GM19239 (cell line): Measurements from ENCODE around the gene CFAP210.
"Not testable (repeated sequence)": the region's sequence is repeated elsewhere in the genome, so short reads cannot be mapped to it uniquely, and the experiment has no call there.

Experiments used
- DNase-seq: peaks from one replicate; pipeline ENCODE4 v3.0.0; 2011; ENCODE audit warnings: low spot score; ENCODE audit not compliant: insufficient read length
- FAIRE-seq: peaks from 2 replicates; lab custom pipeline; 2011; peaks lifted over from hg19 to GRCh38; lab: Jason Lieb, UNC

Gene CFAP210

DNA sequence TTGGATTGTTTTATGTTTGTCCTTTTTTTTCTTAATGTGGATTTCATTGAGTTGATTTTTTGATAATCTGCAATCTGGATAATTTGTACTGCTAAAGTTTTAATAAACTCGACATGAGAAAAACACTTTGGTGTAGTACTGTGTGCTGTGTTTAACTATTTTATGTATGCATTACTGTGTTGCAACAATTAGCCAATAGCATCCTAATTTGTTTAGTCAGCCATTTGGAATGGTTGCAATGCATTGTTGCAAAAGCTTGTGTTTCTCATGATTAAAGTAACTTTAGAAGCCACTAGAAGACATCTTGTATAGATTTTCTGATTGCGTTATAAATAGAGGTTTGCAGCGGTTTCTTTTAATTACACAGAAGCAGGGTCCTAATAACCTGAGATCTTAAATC, 56.6 kb downstream of the CFAP210 start:
- FAIRE-seq (no peak), DNase-seq (no peak)

DNA sequence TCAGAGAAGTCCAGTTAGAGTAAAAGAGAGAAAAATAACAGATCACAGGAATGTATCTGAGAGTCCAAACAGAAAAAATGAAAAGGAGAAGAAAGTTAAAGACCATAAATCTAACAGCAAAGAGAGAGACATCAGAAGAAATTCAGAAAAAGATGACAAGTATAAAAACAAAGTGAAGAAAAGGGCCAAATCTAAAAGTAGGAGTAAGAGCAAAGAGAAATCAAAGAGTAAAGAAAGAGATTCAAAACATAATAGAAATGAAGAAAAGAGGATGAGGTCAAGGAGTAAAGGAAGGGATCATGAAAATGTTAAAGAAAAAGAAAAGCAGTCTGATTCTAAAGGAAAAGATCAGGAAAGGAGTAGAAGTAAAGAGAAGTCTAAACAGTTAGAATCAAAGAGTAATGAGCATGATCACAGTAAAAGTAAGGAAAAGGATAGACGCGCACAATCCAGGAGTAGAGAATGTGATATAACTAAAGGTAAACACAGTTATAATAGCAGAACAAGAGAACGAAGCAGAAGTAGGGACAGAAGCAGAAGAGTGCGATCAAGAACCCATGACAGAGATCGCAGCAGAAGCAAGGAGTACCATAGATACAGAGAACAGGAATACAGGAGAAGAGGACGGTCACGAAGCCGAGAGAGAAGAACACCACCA, 57.6 kb downstream of the CFAP210 start:
- FAIRE-seq: no peak

DNA sequence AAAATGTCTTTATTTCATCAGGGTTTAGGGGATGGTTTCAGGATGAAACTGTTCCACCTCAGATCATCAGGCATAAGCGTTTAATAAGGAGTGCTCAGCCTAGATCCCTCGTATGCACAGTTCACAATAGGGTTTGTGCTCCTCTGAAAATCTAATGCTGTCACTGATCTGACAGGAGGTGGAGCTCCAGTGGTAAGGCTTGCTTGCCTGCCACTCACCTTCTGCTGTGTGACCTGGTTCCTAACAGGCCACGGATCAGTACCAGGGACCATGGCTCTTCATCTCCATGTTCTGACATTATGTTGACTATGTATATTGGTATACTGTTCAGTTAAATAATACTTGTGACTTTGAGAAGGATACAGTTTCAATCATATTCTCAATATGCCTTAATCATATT, 68.4 kb downstream of the CFAP210 start:
- FAIRE-seq (no peak), DNase-seq (no peak)

More for the DNA sequence above, 57.6 kb downstream of the CFAP210 start:
- no peak for DNase-seq

DNA sequence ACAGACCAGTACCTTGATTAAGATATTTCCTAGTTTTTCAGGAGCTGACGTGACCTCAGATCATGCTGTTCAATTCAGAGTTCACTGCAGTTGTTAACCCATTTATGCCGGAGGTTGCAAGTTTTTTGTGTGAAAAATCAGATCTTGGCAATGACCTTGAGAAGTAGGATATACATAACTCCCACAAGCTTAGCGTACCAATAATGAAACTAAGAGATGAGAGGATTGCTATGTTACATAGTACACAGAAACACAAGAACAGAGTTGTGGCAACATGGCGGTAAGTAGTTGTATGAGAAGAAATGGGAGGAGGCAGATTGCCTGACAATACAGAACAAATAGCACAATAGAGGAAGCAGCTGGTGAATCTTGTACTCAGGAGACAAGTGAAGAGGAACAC, 71.0 kb downstream of the CFAP210 start:
- DNase-seq (no peak), FAIRE-seq (no peak)

DNA sequence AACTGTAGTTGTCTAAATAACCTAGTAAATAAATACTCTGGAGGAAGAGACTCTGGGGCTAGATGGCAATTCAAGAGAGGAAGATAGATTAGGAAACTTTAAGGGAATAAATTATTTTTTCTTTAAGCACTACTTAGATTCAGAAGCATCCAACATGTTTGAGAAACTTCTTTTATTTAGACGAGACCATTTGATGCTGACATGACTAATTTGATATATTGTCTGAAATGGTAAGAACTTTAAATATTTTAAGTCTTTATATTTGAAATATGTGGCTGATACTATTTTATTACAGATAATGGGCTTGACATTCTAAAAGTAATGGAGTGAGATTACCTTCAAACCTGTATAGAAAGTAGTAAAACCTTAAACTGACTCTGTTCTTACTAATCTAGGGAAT, 73.7 kb downstream of the CFAP210 start:
- DNase-seq (no peak), FAIRE-seq (peak; percentile 14)

DNA sequence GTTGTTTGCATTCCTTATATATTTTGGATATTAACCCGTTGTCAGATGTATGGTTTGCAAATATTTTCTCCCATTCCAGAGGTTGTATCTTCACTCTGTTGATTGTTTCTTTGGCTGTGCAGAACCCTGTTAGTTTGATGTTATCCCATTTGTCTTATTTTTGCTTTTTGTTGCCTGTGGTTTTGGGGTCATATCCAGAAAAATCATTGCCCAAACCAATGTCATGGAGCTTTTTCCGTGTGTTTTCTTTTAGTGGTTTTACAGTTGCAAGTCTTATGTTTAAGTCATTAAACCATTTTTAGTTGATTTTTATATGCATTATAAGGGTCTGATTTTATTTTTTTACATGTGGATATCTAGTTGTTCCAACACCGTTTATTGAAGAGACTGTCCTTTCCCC, 74.3 kb downstream of the CFAP210 start:
- FAIRE-seq: no peak
- no peak for DNase-seq

DNA sequence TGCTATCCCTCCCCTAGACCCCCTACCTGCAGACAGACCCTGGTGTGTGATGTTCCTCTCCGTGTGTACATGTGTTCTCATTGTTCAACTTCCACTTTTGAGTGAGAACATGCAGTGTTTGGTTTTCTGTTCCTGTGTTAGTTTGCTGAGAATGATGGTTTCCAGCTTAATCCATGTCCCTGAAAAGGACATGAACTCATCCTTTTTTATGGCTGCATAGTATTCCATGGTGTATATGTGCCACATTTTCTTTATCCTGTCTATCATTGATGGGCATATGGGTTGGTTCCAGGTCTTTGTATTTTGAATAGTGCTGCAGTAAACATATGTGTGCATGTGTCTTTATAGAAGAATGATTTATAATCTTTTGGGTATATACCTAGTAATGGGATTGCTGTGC, 78.2 kb downstream of the CFAP210 start:
- not testable (repeated sequence) for FAIRE-seq, DNase-seq

DNA sequence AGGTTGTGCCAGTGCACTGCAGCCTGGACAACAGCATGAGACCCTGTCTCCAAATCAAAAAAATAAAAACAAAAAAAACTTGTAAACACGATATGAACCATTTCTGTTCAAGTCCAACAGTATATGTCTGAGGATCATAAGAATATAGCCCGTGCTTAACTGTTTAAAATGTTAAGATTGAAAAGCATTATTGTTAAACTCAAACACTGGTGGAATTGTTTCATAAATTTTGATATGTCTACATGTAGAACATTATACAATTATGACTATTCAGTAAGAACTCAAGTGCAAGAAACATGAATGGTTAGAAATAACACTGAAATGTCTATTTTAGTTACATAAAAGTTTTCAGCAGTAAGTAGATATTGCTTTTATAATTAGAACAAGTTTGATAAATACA, 80.3 kb downstream of the CFAP210 start:
- no peak for FAIRE-seq

DNA sequence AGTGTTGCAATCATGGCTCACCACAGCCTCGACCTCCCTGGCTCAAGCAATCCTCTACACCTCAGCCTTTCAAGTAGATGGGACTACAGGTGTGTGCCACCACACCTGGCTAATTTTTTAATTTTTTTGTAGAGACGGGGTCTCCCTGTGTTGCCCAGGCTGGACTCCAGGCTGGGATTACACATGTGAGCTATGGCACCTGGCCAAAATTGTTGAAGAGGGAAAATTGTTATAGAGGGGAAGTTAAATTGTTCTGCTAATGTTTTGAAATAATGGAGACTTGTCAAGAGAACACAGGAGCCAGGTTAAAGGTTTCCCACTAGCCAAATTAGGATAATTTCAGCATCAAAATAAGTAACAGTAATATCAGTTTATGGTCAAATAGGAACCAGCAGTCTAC, 84.9 kb downstream of the CFAP210 start:
- FAIRE-seq: no peak

More for the DNA sequence above, 80.3 kb downstream of the CFAP210 start:
- no peak for DNase-seq

DNA sequence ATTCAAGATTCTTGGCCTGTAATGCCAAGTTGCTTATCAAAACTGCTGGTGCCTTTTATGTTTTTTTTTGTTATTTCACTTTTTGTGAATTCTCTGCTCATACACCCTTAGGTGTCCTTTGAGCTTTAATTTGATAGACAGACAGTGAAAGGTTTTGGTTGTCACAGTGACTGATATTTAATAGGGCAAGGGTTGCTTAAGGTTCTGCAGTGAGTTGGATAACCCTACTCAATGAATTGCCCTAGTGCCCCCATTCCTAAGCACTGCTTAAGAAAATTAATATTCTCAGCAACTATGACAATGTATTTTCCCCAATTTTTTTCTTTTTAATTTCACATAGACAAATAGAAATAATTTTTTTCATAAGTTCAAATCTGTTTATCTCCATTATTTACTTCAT, 94.6 kb downstream of the CFAP210 start:
- FAIRE-seq: no peak
- no peak for DNase-seq

More for the DNA sequence above, 84.9 kb downstream of the CFAP210 start:
- DNase-seq: no peak

DNA sequence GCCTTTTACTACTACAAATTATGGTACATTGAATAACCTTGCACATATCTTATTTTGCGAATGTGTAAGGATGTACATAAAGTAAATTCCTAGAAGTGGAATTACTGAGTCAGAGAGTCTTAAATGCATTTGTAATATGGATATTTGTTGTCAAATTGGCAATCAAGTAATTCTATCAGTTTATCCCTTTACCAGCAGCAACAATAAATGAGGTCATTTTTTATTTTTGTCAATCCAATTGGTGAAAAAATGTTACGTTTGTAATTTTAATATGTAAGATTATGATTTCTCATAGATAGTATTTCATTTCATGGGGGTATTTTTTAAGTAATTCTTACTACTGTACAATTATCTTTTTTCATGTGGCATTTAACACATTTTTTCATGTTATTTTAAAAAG, 95.2 kb downstream of the CFAP210 start:
- DNase-seq: no peak
- no peak for FAIRE-seq

DNA sequence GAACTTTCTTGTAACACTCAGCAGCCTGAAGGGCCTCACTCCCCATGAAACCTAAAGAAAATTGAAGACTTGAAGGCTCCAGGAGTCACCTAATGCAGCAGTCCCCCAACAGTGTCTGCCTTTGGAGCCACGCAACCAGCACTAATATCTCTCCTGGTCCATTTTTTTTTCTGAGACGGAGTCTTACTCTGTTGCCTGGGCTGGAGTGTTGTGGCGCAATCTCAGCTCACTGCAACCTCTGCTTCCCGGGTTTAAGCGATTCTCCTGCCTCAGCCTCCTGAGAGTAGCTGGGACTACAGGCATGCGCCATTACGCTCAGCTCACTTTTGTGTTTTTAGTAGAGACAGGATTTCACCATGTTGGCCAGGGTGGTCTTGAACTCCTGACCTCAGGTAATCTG, 97.7 kb downstream of the CFAP210 start:
- not testable (repeated sequence) for DNase-seq, FAIRE-seq
